Forelimb muscle (tissue), 1 donor: ENCODE results near the gene ARPC4. TPM values are rescaled to one million over a fixed set of nuclear protein-coding genes. Genes with fewer than 3 reads are reported as not detected.

Experiments
- DNase-seq: peaks from one replicate; pipeline ENCODE4 v3.0.0-alpha.2; 2013; ENCODE audit warnings: low read depth
- polyA plus RNA-seq: library from polyadenylated mRNA; unstranded; fragments of 120-200 nt; gene quantifications from one replicate; pipeline ENCODE4 v1.2.1, GENCODE V29; 2013; ENCODE audit not compliant: insufficient read length

ARPC4 gene
- 75.6 TPM for polyA plus RNA-seq

- DNase-seq: peak; percentile 93
Observed at GRCh38 chr3:9792405-9793160, at the start of gene ARPC4, which contains the start of gene TADA3. TSS of gene ARPC4 (plus strand) at chr3:9793082. CDS start at chr3:9793122, 40 bp downstream. TSS of gene TADA3 (minus strand) at chr3:9792473. CDS start at chr3:9791466, 1,007 bp downstream.

DNA sequence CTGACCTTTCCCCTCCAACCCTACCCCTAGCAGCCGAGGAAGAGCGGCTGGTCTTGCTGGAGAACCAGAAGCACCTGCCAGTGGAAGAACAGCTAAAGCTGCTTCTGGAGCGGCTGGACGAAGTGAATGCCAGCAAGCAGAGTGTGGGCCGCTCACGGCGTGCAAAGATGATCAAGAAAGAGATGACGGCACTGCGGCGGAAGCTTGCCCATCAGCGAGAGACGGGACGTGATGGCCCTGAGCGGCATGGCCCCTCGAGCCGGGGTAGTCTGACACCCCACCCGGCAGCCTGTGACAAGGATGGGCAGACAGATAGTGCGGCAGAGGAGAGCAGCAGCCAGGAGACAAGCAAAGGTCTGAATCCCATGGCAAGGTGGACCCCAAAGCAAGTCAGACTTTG, 49.3 kb upstream of the ARPC4 start:
- DNase-seq: no peak

GRCh38 chr3:9744162-9744561, 48.7 kb upstream of the ARPC4 start:
- DNase-seq: no peak

DNA sequence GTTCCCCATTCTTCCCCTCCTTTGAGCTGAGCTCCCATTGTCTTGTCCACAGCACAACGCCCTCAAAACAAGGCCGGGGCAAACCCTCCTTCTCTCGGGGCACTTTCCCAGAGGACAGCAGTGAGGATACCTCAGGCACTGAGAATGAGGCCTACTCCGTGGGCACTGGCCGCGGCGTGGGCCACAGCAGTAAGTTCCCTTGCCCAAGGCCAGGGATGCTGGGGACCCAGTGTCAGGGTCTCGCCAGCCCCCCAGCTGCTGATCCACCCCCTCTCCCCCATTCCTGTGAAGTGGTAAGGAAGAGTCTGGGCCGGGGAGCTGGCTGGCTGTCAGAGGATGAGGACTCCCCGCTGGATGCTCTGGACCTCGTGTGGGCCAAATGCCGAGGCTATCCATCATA, 47.4 kb upstream of the ARPC4 start:
- DNase-seq: no peak

DNA sequence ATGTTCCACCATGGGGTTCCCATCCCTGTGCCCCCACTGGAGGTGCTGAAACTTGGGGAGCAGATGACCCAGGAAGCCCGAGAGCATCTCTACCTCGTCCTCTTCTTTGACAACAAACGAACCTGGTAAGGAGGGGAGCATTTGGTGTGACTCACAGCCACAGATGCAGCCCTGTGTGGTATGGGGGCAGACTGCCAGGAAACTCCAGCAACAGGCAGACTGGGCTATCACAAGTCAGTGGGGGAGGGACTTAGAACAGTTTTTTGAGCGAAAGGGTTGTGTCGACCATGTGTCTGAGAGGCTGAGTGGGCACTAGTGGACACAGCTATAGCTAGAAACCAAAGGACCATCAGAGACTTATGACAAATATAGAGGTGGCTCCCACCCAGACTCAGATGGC, 46.6 kb upstream of the ARPC4 start:
- no peak for DNase-seq

DNA sequence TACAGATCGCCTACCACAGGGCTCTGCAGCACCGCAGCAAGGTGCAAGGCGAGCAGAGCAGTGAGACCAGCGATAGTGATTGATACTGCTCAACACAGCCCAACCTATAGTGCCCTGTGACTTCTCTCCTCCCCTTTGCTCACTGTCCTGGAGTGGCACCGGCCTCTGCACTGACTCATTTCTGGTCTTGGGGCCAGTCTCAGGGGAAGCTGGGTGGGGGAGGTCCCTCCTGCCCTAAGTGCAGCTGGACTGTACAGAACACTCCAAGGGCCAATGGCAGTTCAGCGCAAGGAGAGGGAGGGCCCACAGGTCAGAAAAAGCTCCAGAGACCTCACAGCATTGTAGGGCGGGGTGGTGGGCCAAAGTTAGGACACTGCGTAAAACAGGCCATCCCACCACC, 45.6 kb upstream of the ARPC4 start:
- no peak for DNase-seq

DNA sequence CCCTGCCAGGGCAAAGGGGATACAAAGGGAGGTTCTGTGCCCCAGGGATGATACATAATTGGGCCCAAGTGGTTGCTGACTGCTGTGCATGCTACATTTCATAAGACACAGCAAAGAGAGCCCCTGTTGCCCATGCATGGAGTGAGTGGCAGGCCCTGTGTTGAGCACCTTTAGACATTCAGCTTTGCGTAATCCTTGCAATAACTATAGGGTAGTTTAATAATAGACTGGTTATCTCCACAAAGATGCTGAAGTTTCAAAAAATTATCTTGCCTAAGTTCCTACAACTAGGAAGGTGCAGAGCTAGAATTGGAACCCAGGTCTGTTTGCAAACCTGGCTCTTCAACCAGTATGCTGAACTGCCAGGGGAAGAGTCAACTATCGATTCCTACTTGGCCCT, 44.9 kb upstream of the ARPC4 start:
- no peak for DNase-seq

GRCh38 chr3:9749296-9749644, 43.6 kb upstream of the ARPC4 start:
- no peak for DNase-seq

- peak; percentile 91 for DNase-seq
Observed at GRCh38 chr3:9749645-9750555, 43.0 kb upstream of the ARPC4 start, which contains the start of gene OGG1. TSS of gene OGG1 (plus strand) at chr3:9749952. CDS start at chr3:9750287, 335 bp downstream.

- no peak for DNase-seq
Observed at GRCh38 chr3:9750556-9751411, 42.1 kb upstream of the ARPC4 start.

- no peak for DNase-seq
Observed at GRCh38 chr3:9754678-9755077, 38.2 kb upstream of the ARPC4 start.

DNA sequence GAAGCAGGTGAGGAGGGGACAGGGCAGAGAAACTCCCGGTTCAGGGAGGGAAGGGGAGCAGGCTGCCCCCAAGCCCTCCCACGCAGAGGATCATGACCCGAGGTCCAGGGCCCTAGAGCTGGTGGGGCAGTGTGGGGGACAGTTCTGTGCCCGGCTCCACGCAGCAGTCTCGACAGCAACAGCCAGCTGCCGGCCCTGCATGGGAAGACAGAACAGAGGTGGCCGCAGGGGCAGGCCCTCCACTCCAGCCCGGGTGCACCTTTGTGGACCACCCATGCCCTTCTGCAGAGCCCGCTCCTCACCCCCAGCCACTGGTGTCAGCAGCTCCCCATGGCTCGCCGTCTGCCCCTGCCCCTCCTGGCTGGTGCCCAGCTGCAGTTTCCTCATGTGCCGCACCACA, 35.5 kb upstream of the ARPC4 start:
- no peak for DNase-seq

DNA sequence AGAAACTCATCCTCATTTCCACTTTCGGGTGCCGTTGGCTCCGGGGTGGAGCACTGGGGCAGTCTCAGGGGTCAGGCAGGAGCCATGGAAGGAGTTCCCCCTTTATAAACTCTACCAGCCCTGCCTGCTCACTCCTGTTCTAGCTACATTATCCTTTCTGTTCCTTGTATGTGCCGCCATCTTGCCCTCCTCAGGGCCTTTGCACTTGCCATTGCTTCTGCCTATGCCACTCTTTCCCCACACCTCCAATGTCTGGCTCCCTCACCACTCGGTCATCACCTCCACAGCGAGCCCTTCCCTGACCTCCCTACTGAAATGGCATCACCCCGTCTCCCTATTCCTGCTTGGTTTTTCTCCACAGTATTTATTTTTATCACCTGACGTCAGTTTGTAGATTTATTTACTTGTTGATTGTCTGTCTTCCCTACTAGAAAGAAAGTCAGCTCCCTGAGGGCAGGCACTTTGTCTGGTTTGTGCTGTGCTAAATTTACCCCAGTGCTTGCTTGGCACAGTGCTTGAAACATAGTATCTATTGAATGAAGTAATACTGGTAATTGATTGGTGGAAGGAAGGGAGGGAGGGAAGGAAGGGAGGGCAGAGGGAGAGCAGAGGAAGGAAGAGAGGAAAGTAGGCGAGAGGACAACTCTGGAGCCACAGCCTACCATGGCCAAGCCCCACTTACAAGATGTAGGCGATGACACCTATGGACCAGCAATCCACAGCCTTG, 31.9 kb upstream of the ARPC4 start:
- DNase-seq: no peak

GRCh38 chr3:9761919-9762318, 31.0 kb upstream of the ARPC4 start:
- no peak for DNase-seq

DNA sequence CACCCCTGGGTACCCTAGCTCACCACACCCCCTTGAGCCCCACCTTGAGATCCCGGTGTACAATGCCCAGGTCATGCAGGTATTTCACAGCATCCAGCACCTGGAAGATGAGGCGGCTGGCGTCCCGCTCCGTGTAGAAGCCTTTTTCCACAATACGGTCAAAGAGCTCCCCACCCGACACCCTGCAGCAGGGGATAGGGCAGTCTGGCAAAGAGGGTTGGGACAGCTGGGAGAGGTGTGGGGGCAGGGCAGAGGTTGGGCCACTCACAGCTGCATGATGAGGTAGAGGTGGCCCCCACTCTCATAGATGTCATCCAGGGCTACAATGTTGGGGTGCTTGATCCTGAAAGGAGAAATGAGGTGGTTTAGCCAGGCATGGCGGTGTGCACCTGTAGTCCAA, 30.0 kb upstream of the ARPC4 start:
- no peak for DNase-seq

GRCh38 chr3:9765865-9766264, 27.0 kb upstream of the ARPC4 start:
- DNase-seq: no peak

DNA sequence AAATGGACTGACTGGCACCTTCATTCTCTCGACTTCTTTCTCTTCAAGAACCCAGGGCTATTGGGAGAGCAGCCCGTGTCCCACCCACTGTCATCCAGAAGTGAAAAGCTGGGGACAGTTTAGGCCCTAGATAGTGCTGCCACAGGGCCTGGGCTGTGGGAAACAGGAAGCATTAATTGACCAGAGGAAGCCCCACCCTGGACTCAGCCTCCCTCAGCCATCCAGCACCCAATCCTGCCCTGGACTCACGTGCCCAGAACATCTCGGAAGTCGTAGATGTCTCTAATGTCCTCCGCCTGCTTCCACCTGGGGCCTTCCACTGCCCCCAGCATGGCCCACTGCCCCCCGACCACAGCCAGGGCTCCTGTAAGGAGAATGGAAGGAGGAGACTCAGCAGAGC, 25.5 kb upstream of the ARPC4 start:
- no peak for DNase-seq

DNA sequence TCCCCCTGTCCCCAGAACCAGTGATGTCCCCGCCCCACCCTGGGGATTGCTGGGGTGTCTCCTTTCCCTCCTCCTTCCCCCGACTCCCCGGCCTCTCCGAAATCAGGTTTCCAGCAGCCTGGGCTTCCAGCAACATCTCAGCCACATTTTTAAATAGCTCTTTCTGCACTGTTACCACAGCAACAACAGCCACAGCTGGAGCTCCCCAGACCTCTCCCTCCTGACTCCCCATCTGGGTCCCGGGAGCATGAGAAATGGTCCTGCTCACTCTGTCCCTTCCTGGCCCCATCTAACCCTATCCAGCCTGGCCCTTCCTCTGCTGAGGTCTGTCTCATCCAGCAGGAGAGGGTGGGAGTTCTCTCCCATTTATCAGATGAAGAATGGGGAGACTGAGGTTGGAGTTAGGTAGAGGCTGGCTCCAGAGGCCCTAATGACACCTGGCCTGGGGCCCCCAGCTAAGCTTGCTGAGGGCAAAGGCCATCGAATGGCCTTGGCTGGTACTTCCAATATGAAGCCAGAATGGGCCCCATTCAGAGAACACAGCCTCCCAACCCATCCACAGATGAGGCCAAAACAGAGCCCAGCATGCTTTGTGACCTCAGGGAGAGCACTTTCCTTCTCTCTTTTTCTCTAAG, 24.6 kb upstream of the ARPC4 start:
- DNase-seq: no peak

DNA sequence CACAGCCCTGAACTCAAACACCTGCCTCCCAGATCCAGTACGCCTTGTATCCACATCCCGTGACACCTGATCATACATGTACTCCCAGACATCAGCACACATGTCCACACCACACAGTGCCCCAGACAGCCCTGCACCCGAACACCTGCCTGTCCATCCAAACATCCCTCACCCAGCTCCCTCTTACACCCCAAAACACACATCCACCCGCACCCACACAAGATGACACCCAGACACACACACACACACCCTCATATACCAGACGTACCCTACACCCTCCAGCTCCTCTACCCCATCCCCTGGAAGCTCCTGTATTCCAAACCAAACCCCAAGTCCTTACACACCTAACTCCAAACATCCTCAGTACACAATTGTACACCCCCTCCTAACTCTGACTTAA, 23.9 kb upstream of the ARPC4 start:
- no peak for DNase-seq

- DNase-seq: peak; percentile 60
Observed at GRCh38 chr3:9769426-9770275, 23.2 kb upstream of the ARPC4 start, which contains the start of gene CAMK1. TSS of gene CAMK1 (minus strand) at chr3:9769947. CDS start at chr3:9767749, 2,198 bp downstream.
